WTC11 (cell line): Measurements from ENCODE around the gene TSPAN9. TPM values are rescaled to one million over a fixed set of nuclear protein-coding genes. Genes with fewer than 3 reads are reported as not detected.

Experiments used
- ATAC-seq: fragments of 200-7000 bp; cut with Tn5 transposase; 2 replicates; pipeline ENCODE4 v1.10.0; 2021; ENCODE audit warnings: mild to moderate bottlenecking, moderate library complexity
- CTCF ChIA-PET: fragments of 300-600 bp; sonication (Branson Sonifier 250); formaldehyde crosslinking; loops from one replicate; lab custom pipeline; 2021; ENCODE audit warnings: antibody characterized with exemption; lab: Charles Lee
- POLR2A ChIA-PET: fragments of 350-600 bp; sonication (Branson Sonifier 250); formaldehyde crosslinking; loops from one replicate; lab custom pipeline; 2021; ENCODE audit warnings: antibody characterized with exemption; lab: Charles Lee
- DNase-seq: peaks from one replicate; pipeline ENCODE4 v3.0.0; 2021; ENCODE audit warnings: low spot score
- H3K27ac Mint-ChIP-seq: 2 replicates; pipeline ENCODE4 v1.8.0; 2021; ENCODE audit warnings: mixed read lengths
- H3K27me3 Mint-ChIP-seq: 2 replicates; pipeline ENCODE4 v1.8.0; 2021; ENCODE audit warnings: low read depth, mild to moderate bottlenecking, moderate library complexity, mixed read lengths
- H3K36me3 Mint-ChIP-seq: 2 replicates; pipeline ENCODE4 v1.8.0; 2021; ENCODE audit warnings: mixed read lengths
- H3K4me1 Mint-ChIP-seq: 2 replicates; pipeline ENCODE4 v1.8.0; 2022; ENCODE audit warnings: mixed read lengths
- H3K4me3 Mint-ChIP-seq: 2 replicates; pipeline ENCODE4 v1.8.0; 2021; ENCODE audit warnings: mild to moderate bottlenecking, moderate library complexity, mixed read lengths
- H3K9me3 Mint-ChIP-seq: 2 replicates; pipeline ENCODE4 v1.8.0; 2021; ENCODE audit warnings: mixed read lengths
- ATF6 ChIP-seq: sonication (generic); formaldehyde crosslinking; IDR thresholded peaks from 2 replicates; pipeline ENCODE4 v1.8.1; 2023; ENCODE audit warnings: mild to moderate bottlenecking, missing genetic modification reagents
- CDX4 ChIP-seq: fragments of 250-450 bp; sonication (Bioruptor Pico); IDR thresholded peaks from 2 replicates; pipeline ENCODE4 v1.9.0; 2021; ENCODE audit warnings: moderate library complexity, mild to moderate bottlenecking, inconsistent platforms, borderline replicate concordance
- GTF2I ChIP-seq: fragments of 250-450 bp; sonication (Bioruptor Pico); conservative IDR thresholded peaks from 2 replicates; pipeline ENCODE4 v1.4.0; 2021; ENCODE audit warnings: mild to moderate bottlenecking
- HMGA2 ChIP-seq: fragments of 250-450 bp; sonication (Bioruptor Pico); IDR thresholded peaks from 2 replicates; pipeline ENCODE4 v1.4.0; 2021; ENCODE audit warnings: mild to moderate bottlenecking, moderate library complexity
- MXD4 ChIP-seq: fragments of 250-450 bp; sonication (Bioruptor Pico); IDR thresholded peaks from 2 replicates; pipeline ENCODE4 v1.8.0; 2021; ENCODE audit warnings: mild to moderate bottlenecking, moderate library complexity, borderline replicate concordance
- NFYB ChIP-seq: sonication (generic); formaldehyde crosslinking; conservative IDR thresholded peaks from 2 replicates; pipeline ENCODE4 v1.8.0; 2022; ENCODE audit warnings: low read depth, missing genetic modification reagents
- NR1H2 ChIP-seq: sonication (generic); formaldehyde crosslinking; IDR thresholded peaks from 2 replicates; pipeline ENCODE4 v1.9.0; 2021; ENCODE audit warnings: mild to moderate bottlenecking, moderate library complexity, missing genetic modification reagents
- RELA ChIP-seq: sonication (generic); formaldehyde crosslinking; IDR thresholded peaks from 2 replicates; pipeline ENCODE4 v1.8.1; 2022; ENCODE audit warnings: missing genetic modification reagents, mild to moderate bottlenecking, borderline replicate concordance
- SOX15 ChIP-seq: fragments of 250-450 bp; sonication (Bioruptor Pico); IDR thresholded peaks from 2 replicates; pipeline ENCODE4 v1.9.0; 2021; ENCODE audit warnings: mild to moderate bottlenecking
- STAT6 ChIP-seq: sonication (generic); formaldehyde crosslinking; conservative IDR thresholded peaks from 2 replicates; pipeline ENCODE4 v1.8.1; 2023; ENCODE audit warnings: mild to moderate bottlenecking, low read depth, missing genetic modification reagents, moderate library complexity
- ZNF512 ChIP-seq: sonication (generic); formaldehyde crosslinking; IDR thresholded peaks from 2 replicates; pipeline ENCODE4 v1.8.1; 2022; ENCODE audit warnings: missing genetic modification reagents, borderline replicate concordance
- total RNA-seq: library from RNA; stranded (reverse); gene quantifications from 3 replicates; pipeline ENCODE4 v1.2.3, GENCODE V29; 2021
- TF ChIP-seq, protein P1 (sequence below): fragments of 200-600 bp; IDR thresholded peaks from 2 replicates; pipeline ENCODE4 v1.8.0; 2022; ENCODE audit warnings: antibody characterized with exemption
- TF ChIP-seq, protein P2 (sequence below): fragments of 250-450 bp; sonication (Bioruptor Pico); IDR thresholded peaks from 2 replicates; pipeline ENCODE4 v1.9.0; 2021; ENCODE audit warnings: mild to moderate bottlenecking
- TF ChIP-seq, protein P3 (sequence below): sonication (generic); formaldehyde crosslinking; IDR thresholded peaks from 2 replicates; pipeline ENCODE4 v1.8.1; 2022; ENCODE audit warnings: low read depth, mild to moderate bottlenecking, moderate library complexity, missing genetic modification reagents, borderline replicate concordance
- TF ChIP-seq, protein P4 (sequence below): sonication (generic); formaldehyde crosslinking; IDR thresholded peaks from 2 replicates; pipeline ENCODE4 v1.8.0; 2022; ENCODE audit warnings: mild to moderate bottlenecking, missing genetic modification reagents
- TF ChIP-seq, protein P5 (sequence below): sonication (generic); formaldehyde crosslinking; IDR thresholded peaks from 2 replicates; pipeline ENCODE4 v1.8.0; 2023; ENCODE audit warnings: missing genetic modification reagents

The TSPAN9 gene
- total RNA-seq, 1 experiment from 2014 or later, result 27.6 TPM

GRCh38 chr12:3101309-3102024 is 24.3 kb downstream of the TSPAN9 start (continued):
- TF ChIP-seq ZNF512 (CRISPR knock-in tag) (no peak), RELA (no peak)
- TF ChIP-seq, protein P1, sequence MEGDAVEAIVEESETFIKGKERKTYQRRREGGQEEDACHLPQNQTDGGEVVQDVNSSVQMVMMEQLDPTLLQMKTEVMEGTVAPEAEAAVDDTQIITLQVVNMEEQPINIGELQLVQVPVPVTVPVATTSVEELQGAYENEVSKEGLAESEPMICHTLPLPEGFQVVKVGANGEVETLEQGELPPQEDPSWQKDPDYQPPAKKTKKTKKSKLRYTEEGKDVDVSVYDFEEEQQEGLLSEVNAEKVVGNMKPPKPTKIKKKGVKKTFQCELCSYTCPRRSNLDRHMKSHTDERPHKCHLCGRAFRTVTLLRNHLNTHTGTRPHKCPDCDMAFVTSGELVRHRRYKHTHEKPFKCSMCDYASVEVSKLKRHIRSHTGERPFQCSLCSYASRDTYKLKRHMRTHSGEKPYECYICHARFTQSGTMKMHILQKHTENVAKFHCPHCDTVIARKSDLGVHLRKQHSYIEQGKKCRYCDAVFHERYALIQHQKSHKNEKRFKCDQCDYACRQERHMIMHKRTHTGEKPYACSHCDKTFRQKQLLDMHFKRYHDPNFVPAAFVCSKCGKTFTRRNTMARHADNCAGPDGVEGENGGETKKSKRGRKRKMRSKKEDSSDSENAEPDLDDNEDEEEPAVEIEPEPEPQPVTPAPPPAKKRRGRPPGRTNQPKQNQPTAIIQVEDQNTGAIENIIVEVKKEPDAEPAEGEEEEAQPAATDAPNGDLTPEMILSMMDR, result no peak
- TF ChIP-seq, protein P2, sequence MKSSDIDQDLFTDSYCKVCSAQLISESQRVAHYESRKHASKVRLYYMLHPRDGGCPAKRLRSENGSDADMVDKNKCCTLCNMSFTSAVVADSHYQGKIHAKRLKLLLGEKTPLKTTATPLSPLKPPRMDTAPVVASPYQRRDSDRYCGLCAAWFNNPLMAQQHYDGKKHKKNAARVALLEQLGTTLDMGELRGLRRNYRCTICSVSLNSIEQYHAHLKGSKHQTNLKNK (CRISPR knock-in tag), result no peak

GRCh38 chr12:3102771-3103410 is 25.7 kb downstream of the TSPAN9 start:
- H3K27me3 Mint-ChIP-seq, result no peaks in the 10 kb centered on the region
- DNase-seq (no peak), ATAC-seq (no peak)
- H3K9me3 Mint-ChIP-seq, result no peaks in the 10 kb centered on the region
- no peaks in the 10 kb centered on the region for H3K36me3 Mint-ChIP-seq
- no peak overlapping the region for H3K27ac Mint-ChIP-seq
- H3K4me1 Mint-ChIP-seq, result peaks cover 16% of the 10 kb centered on the region
- H3K4me3 Mint-ChIP-seq, result no peak overlapping the region
- CTCF ChIA-PET, result interaction anchor here (2.2 to 2.8 kb wide), 2 partner anchors 105 to 173 kb away, joined by 7 to 9 read pairs; no protein-coding TSS in a partner anchor
- POLR2A ChIA-PET, result no interaction called here
- no peak for TF ChIP-seq SOX15
- TF ChIP-seq MXD4 (CRISPR knock-in tag), result no peak
- TF ChIP-seq, protein P2 (CRISPR knock-in tag), result no peak
- no peak for TF ChIP-seq RELA
- TF ChIP-seq STAT6 (CRISPR knock-in tag), result no peak
- TF ChIP-seq HMGA2, result no peak
- no peak for TF ChIP-seq NR1H2 (CRISPR knock-in tag)
- TF ChIP-seq, protein P3, sequence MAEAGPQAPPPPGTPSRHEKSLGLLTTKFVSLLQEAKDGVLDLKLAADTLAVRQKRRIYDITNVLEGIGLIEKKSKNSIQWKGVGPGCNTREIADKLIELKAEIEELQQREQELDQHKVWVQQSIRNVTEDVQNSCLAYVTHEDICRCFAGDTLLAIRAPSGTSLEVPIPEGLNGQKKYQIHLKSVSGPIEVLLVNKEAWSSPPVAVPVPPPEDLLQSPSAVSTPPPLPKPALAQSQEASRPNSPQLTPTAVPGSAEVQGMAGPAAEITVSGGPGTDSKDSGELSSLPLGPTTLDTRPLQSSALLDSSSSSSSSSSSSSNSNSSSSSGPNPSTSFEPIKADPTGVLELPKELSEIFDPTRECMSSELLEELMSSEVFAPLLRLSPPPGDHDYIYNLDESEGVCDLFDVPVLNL (CRISPR knock-in tag), result no peak
- TF ChIP-seq GTF2I (CRISPR knock-in tag), result no peak
- no peak for TF ChIP-seq ATF6 (CRISPR knock-in tag)
- TF ChIP-seq, protein P4, sequence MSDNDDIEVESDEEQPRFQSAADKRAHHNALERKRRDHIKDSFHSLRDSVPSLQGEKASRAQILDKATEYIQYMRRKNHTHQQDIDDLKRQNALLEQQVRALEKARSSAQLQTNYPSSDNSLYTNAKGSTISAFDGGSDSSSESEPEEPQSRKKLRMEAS (CRISPR knock-in tag), result no peak
- TF ChIP-seq, protein P5, sequence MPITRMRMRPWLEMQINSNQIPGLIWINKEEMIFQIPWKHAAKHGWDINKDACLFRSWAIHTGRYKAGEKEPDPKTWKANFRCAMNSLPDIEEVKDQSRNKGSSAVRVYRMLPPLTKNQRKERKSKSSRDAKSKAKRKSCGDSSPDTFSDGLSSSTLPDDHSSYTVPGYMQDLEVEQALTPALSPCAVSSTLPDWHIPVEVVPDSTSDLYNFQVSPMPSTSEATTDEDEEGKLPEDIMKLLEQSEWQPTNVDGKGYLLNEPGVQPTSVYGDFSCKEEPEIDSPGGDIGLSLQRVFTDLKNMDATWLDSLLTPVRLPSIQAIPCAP (CRISPR knock-in tag), result no peak
- no peak for TF ChIP-seq NFYB
- no peak for TF ChIP-seq CDX4
